ENCODE measurements around the gene RPS6KA6. TPM values are rescaled to one million over a fixed set of nuclear protein-coding genes. Genes with fewer than 3 reads are reported as not detected.
"Not testable (repeated sequence)": the region's sequence is repeated elsewhere in the genome, so short reads cannot be mapped to it uniquely, and the experiment has no call there.

Gene RPS6KA6
- total RNA-seq, 1 donor from 2014 or later, result 0.20 TPM

- DNase-seq (ENCODE audit: low read depth, low spot score), result no peak
Measured at GRCh38 chrX:84165711-84166110, 22.3 kb downstream of the RPS6KA6 start.

- no peak for DNase-seq (ENCODE audit: low read depth, low spot score)
Measured at GRCh38 chrX:84162401-84162800, 25.6 kb downstream of the RPS6KA6 start.

DNA sequence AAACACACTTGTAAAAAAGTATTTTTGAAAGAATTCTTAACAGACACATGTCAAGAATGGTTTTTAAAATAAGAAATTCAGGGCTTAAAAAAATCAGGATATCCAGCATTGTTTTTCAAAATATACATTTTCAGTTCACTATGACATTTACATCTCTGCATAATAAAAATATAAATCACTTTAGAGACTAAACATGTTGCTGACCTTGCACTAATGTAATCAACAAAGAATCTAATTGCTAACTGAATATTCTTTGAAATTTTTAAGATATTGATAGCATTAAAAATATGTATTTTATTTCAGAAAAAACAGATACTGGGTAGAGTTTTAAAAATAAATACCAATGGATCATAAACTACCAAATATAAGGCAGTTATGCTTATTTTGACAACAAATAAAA, 26.4 kb downstream of the RPS6KA6 start:
- no peak for DNase-seq (ENCODE audit: low read depth, low spot score)

DNA sequence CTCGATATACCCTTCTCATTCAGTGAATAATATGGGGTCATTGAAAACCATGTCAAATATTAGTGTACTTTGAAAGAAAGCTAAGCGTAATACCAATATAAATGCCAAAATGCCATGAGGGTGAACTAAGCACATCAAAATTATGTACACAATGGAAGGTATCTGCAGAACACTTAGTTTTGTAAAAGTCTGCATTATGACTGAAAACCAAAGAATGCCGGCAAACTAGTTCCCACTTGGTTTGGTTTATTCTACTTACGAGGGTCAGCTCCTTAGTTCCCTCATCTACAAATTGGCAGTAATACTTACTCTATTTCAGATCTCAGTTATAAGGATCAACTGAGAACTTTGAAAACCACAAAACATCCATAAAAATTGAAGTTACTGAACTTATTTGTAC, 27.3 kb downstream of the RPS6KA6 start:
- no peak for DNase-seq (ENCODE audit: low read depth, low spot score)

DNA sequence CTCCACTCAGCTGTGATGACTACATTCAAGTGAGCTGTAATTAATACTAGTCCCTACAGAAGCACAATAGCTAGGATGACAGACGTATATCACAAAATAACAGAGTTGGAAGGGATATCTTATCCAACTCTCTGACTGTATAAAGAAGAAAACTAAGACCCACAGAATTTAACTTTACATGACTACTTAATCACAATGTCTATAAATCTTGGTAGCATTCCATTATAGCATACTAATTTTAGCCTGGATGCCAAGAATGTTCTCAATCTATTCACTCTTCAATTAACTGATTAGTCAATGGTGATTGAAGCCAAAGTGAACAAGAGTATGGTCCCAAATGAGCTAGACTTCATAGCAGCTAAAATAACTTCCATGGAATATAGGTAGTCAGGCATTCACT, 31.2 kb downstream of the RPS6KA6 start:
- no peak for DNase-seq (ENCODE audit: low read depth, low spot score)

DNA sequence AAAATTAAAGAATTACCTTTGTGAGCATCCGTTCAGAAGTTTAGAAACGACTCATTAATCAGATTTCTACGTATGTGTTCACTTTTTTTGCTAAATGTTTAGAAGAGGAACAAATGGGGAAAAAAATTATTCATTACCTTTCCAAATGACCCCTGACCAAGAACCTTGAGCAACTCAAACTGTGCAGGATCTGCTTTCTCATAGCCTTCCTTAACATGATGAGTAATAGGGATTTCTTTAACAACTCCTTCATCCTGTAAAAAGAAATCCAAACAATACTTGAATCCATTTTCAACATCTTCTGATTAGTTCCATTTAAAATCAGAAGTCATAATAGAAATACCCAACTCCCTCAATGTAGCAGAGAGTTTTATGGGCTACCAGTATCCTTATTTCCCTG, 32.1 kb downstream of the RPS6KA6 start:
- no peak for DNase-seq (ENCODE audit: low read depth, low spot score)

- no peak for DNase-seq (ENCODE audit: low read depth, low spot score)
Measured at GRCh38 chrX:84153538-84153937, 34.5 kb downstream of the RPS6KA6 start.

DNA sequence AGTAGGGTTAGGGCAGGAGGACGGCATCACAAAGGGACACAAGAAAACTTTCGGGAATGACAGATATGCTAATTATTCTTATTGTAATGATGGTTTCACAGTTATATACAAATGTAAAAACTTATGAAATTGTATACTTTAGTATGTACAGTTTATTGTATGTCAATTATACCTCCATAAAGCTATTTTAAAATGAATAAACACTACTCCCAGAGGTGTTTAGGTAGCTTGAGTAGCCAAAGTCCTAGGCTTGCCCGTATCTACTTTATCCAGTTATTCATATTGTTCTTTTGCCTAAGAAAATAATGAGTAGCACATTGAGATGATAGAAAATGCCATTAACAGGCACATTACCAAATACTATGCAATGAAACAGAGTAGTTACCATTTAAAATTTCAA, 43.0 kb downstream of the RPS6KA6 start:
- DNase-seq (ENCODE audit: low read depth, low spot score), result no peak

GRCh38 chrX:84144281-84144680, 43.7 kb downstream of the RPS6KA6 start:
- no peak for DNase-seq (ENCODE audit: low read depth, low spot score)

DNA sequence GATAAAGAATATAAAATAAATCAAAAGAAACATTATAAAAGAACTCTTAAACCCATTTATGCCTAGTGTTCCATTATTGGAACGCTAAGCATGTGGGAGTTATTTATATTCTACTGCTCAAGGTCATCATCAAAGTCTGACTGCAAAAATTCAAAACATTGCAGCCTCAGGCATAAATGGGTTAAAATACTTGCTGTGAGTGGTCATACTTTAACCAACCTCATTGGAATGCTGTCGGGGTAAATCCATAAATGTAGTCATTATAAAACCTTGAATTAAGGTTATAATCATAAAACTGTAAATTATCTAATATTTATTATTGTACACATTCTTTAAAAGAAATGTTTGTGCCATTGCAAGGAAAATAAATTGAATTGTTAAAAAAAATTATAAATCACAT, 55.0 kb downstream of the RPS6KA6 start:
- no peak for DNase-seq (ENCODE audit: low read depth, low spot score)

- DNase-seq (ENCODE audit: low read depth, low spot score), result no peak
Measured at GRCh38 chrX:84123585-84123984, 64.4 kb downstream of the RPS6KA6 start.

- DNase-seq (ENCODE audit: low read depth, low spot score), result no peak
Measured at GRCh38 chrX:84118769-84119168, 69.2 kb downstream of the RPS6KA6 start.

GRCh38 chrX:84118315-84118714, 69.7 kb downstream of the RPS6KA6 start:
- no peak for DNase-seq (ENCODE audit: low read depth, low spot score)

DNA sequence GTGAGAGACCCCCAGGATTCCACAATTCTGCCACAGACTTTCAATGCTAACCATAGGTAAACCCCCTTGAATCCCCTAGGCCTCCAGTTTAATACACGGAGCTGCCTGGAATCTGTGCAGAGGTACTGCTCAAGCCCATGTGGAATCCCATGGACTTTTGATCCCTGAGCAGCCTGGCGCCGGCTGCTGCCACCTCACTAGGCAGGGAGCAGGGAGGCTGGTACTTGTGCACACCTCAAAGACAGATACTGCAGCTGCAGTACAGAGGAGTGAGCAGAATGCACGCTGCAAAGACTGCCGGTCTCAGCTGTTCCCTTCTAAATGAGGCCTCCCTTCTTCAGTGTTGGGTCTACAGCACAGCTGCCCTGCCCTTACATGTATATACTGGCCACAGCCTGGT, 79.4 kb downstream of the RPS6KA6 start:
- DNase-seq (ENCODE audit: low read depth, low spot score), result no peak

DNA sequence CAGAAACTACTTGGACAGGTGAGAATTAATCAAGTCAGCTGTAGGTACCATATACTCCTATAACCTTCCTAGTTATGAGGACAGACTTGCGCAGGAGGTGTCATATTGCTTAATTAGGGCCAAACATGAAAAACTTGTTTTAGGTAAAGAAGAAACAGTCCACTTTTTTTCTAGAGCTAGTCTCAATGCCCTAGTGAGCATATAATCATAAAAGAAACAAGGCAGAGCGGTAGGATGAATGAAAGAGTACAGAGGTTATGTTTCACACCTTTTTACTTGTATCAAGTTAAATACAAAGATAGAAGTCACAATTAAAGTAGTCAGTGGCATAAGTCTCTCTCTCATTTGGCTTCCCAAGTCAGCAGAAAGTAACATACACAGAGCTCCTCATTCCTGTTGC, 88.9 kb downstream of the RPS6KA6 start:
- no peak for DNase-seq (ENCODE audit: low read depth, low spot score)

- not testable (repeated sequence) for DNase-seq (ENCODE audit: low read depth, low spot score)
Measured at GRCh38 chrX:84079479-84080197, 108.4 kb downstream of the RPS6KA6 start.

- DNase-seq (ENCODE audit: low read depth, low spot score), result no peak
Measured at GRCh38 chrX:84078991-84079390, 109.0 kb downstream of the RPS6KA6 start.

- no peak for DNase-seq (ENCODE audit: low read depth, low spot score)
Measured at GRCh38 chrX:84064814-84065213, 123.2 kb downstream of the RPS6KA6 start.

- no peak for DNase-seq (ENCODE audit: low read depth, low spot score)
Measured at GRCh38 chrX:84064164-84064563, 123.8 kb downstream of the RPS6KA6 start.

DNA sequence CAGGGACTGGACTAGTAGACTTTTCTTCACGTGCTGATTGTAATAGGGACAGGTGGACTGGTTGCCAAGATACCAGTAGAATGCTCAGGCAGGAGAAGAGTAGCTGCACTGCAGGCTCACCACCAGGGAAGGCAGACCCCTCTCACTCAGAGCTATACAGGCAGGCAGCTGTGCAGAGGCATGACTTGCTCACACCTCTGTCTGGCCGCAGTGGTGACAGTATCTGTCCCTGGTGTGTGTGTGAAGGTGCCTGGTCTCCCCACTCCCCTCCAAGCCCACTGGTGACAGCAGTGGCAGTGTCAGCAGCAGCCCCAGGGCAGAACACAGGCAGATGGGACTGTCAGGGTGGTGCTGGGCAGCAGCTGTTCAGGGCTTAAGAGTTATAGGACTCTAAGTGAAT, 140.7 kb downstream of the RPS6KA6 start:
- DNase-seq (ENCODE audit: low read depth, low spot score), result no peak

- no peak for DNase-seq (ENCODE audit: low read depth, low spot score)
Measured at GRCh38 chrX:84046403-84046984, 141.5 kb downstream of the RPS6KA6 start.

GRCh38 chrX:84044051-84044450, 143.9 kb downstream of the RPS6KA6 start:
- DNase-seq (ENCODE audit: low read depth, low spot score), result no peak

Measured in pulmonary artery endothelial cell (primary cell).